MM.1S (cell line): ENCODE data around the gene HPS4.

Experiments used
- EZH2 ChIP-seq: fragments of 300-600 bp; sonication (generic); optimal IDR thresholded peaks from 2 replicates; pipeline ENCODE3; 2017; ENCODE audit warnings: low read depth, mild to moderate bottlenecking, antibody characterized with exemption, low read length, mixed read lengths
- TF ChIP-seq, protein P1 (sequence below): fragments of 300-600 bp; sonication (generic); IDR thresholded peaks from 2 replicates; pipeline ENCODE4 v1.5.1; 2016; ENCODE audit warnings: antibody characterized with exemption, low read length, mixed read lengths

DNA sequence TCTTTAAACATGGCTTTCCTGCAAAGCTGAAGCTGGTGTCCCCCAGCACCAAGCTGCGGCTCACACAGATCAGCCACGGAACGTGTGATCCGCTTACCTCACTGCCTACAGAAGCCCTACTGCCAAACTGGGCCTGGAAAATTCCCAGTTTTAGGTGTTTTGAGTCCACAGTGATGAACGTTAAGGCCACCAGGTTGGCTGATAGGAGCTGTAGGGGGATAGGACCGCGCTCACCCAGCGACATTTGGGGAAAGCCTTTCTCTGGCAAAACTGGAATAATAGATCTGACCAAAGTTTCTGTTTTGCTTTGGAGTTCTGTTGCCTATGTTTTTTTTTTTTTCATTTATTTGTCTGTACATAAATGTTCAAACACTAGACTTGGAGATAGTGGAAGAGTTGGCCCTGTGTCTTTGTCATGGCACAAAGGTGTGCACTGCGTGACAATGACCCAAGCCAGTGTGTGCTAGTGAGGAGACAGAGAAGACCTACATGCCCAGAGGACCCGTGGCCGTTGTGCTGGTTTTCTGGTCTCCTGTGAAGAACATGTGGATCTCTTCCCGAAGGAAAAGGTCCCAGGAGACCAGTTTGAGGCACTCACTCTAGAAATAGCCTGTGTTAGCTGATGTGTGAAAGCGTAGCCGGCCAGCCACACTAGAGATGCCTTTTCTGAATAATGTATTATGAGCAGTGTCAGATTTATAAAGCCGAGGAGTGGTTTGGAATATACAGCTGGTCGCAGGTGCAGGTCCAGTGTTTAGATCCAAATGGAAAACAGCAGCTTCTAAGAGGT, 39.5 kb downstream of the HPS4 start:
- TF ChIP-seq, protein P1, sequence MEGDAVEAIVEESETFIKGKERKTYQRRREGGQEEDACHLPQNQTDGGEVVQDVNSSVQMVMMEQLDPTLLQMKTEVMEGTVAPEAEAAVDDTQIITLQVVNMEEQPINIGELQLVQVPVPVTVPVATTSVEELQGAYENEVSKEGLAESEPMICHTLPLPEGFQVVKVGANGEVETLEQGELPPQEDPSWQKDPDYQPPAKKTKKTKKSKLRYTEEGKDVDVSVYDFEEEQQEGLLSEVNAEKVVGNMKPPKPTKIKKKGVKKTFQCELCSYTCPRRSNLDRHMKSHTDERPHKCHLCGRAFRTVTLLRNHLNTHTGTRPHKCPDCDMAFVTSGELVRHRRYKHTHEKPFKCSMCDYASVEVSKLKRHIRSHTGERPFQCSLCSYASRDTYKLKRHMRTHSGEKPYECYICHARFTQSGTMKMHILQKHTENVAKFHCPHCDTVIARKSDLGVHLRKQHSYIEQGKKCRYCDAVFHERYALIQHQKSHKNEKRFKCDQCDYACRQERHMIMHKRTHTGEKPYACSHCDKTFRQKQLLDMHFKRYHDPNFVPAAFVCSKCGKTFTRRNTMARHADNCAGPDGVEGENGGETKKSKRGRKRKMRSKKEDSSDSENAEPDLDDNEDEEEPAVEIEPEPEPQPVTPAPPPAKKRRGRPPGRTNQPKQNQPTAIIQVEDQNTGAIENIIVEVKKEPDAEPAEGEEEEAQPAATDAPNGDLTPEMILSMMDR: no peak
- no peak for TF ChIP-seq EZH2
